HL-60/S4 treated with retinoic acid at 250 ng/mL for 4 days and 3 days (cell line): ENCODE results near the gene NALCN.

Experiments
- in situ Hi-C: fragments of 300-500 bp; cut with MboI; formaldehyde crosslinking; loops from 2 replicates; pipeline ENCODE4 v1.7.0; 2022; ENCODE audit warnings: low sequenced_read_pairs

NALCN gene

DNA sequence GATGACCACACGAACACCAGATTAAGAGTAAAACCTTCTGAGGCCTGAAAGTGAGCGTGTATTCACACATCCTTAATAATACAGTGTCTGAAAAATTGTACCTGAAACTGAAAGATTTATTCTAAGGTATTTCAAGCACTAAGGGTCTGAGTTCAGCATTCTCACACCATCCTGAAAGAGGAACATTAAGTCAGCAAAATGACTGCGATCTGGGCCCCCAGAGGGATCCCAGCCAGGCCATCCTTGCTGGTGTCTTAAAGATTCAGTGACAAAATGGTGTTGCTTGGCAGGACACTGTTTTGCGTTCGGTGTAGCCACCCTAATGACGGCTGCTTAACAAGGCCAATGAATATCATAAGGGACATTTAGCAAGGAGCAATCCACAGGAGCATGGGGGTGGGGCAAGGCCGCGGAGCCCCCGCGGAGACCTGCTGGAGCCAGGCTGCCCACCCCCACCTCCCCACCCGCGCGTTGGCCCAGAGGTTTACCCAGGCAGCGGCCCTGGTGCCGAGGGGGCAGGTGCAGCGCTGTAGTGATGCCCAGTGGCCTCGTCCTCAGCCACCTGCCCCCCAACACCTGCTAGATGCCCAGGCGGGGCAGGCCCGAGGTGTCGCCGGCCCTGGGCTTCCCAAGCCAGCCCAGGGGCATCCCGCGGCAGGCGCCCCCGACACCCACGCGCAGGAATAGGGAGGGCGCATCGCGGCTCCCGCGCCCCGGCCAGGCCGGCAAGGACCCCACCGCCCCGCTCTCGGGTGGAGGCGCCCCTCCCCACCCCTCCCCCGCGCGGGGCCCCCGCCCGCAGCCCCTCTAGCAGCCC, 742 bp downstream of the NALCN start:
- in situ Hi-C loops = no loop called here

DNA sequence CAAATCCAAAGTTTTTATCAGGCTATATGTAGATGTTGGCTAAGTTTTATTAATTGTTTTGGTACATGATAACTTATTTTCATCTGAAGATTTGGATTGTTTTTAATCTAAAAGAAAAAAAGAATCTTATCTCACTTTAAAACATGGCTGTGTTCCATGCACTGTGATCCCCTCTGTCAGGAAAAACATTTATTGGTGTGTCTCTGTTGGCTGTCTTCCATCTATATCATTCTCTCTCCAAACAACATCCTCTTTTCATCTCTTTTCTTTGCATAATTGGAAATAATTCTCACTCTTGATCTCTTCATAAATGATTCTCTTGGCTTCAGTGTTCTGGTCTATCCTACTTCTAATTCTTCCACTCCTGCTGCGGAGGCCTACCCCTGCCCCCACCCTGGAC, 4.2 kb downstream of the NALCN start:
- in situ Hi-C loops = no loop called here

DNA sequence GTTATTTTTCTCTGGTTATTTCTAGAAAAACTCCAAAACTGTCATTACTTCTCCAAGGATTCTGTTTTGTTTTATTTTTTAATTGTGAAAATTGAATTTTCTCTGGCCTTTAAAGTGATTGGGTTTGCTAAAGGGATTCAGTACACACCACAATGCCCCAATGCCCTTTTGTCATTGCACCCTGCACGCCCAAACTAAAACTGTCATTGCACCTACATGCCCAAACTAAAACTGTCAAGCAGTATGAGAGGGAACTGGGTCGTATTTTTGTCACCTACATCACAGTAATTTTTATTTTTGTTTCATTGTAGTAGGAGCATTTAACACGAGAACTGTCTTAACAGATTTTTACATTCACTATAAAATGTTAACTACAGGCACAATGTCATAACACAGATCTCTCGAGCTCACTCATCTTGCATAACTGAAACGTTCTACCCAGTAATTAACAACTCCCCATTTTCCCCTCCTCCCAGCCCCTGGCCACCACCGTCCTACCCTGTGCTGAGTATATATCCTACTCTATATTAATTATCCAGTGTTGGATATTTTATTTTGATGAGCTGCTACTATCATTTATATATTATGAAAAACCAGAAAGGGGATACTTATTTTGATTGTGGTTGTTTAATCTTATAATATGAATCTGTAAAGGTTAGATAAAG, 7.2 kb downstream of the NALCN start:
- in situ Hi-C loops = no loop called here

DNA sequence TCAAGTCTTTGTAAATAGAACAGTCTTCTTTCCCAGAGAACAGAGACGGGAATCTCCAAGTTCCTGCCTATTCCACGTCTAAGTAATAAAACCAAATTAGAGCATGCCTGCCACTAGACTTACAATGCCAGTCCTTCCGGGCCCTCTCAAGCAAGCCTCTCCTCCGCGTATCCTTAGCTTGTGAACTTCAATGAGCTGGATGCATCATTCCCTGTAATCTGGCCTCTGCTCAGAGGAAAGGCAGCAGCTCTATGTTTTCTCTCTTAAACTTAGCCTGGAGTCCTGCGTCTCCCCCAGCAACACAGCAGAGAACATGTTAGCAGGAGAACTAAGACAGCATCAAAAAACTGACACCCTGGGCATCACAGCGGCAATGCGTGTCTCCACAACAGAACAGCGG, 8.2 kb downstream of the NALCN start:
- in situ Hi-C loops = no loop called here

DNA sequence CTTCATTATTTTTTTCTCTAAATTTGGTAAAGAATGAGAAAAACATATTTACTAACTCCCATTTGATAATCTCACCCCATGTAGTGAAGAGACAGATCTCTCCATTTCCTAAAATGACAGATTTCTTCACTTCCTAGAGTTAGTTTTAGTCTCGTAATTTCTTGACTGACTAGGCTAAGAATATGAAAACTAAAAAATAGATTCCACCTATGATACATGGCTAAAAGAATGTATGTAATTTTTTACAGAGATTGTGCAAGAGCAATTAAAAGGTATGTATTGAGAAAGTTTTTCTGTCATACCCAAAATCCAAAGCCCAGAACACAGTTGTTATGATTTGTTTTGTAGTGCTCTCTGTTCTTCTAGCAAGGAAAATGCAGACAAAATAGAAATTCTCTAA, 9.5 kb downstream of the NALCN start:
- in situ Hi-C loops = no loop called here

DNA sequence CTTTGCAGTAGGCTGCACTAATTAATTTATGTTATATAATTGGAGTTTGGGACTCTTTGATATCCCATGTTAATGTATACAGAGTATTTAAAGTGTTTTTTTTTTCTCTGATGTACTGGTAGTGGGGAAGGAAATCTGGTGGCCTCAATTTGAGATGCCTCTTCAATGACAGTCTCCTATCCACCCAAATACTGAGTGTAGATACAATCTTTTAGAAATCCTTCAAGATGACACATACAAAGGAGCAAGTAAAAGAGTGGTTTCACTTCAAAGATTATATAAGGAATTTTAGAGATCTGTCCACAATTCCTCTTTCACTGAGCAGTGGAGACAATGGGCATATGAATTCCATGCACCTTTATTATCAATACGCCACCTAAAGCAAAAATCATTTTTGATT, 15.1 kb downstream of the NALCN start:
- in situ Hi-C loops = no loop called here

DNA sequence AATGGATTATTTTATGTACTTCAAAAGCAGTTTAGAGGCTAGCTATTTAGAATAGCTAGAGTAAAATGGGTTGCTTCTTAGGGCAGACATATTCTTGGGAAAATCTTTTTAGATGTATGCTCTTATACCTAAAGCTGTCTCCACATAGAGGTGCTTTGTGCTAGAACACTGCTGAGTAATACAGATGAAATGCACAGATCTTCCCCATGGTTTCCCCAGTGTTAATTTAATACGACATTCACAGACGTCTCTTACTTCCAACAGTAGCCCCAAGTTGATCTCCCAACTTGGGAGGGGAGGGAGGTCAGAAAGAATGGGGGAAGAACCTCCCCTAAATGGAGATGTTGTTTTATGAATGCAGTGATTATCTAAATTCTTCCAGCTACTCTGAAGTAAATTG, 16.9 kb downstream of the NALCN start:
- in situ Hi-C loops = no loop called here

DNA sequence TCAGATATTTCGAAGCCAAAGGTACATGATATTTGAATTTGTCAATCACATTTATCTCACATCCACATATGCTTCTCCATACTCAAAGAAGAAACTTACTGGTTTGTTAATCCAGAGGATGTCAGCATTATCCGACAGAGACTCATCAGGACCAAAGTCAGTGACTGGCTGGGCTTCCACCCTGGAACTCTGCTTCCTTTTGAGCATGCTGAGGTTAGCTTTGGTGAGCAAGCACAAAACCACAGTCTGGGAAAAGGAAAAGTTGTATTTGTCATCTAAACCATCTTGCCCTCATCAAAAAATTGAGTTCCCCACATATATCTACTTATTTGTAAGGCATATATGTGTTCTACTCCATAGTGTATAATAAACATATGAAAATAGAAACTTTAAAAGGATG, 17.4 kb downstream of the NALCN start:
- in situ Hi-C loops = no loop called here

DNA sequence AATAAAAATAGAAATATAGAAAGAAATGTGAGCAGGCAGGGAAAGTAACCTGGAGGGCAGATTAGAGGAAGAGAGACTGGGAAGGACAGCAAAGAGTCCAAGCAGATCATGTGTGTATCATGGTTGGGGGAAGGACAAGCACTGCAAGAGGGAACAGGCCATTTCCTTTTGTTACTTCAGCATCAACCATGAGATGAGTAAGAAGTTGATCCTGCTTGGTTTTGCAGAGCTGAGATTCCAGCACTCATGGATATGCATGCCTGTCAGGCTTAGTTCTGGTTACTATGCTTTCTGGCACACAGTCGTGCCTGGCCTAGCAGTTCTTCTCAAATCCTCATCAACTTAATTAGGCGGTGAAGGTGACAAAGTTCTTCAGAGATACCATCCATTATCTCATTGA, 18.1 kb downstream of the NALCN start:
- in situ Hi-C loops = no loop called here

DNA sequence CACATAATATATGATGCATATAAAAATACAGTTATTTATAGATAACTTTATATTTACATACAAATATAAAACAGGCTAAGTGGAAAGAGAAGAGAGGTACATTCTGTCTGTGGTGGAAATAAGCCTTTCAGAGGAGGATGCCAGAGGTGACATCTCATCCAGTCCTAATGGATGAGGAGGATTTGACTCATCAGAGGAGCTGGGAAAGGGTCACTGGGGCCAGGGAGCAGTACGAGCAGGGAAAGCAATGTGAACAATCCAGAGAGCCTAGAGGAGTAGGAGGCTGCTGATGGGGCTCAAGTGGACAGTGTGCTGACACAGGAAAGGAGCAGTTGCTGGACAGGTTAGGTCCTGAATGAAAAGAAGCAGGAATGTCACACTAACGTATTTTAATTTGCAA, 18.6 kb downstream of the NALCN start:
- in situ Hi-C loops = no loop called here

DNA sequence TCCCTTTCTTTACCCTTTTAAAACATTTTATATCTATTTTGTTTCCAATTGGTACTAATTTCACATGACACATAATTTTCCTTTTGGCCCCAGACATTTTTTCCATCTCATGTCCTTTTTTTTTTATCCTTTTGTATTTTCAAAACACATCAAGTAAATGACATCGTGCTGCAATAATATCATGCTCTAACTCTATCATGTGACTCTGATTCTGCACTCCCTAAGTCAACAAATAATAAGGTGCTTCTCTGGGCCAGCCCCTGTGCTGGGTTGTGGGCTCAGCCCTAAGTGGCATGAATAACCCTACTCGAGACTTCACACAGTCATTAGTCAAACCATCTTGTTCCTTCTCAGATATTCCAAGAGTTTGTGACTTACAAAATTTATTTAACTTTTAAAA, 21.7 kb downstream of the NALCN start:
- in situ Hi-C loops = no loop called here

DNA sequence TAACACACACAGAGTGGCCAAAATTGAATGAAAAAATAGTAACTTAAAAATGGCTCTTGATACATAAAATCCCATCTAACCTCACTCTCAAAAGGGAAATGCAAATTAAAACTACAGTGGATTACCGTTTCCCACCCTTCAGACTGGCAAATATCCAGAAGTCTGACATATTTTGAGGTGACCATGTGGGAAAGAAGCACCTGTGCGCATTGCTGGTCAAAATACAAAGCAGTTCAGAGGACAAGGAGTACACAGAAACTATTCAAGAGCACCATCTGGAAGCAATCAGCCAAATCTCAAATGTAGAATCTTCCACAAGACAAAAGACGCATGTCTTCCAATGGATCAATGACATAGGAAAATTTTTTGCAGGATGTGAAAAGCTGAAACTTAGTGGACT, 23.2 kb downstream of the NALCN start:
- in situ Hi-C loops = no loop called here

DNA sequence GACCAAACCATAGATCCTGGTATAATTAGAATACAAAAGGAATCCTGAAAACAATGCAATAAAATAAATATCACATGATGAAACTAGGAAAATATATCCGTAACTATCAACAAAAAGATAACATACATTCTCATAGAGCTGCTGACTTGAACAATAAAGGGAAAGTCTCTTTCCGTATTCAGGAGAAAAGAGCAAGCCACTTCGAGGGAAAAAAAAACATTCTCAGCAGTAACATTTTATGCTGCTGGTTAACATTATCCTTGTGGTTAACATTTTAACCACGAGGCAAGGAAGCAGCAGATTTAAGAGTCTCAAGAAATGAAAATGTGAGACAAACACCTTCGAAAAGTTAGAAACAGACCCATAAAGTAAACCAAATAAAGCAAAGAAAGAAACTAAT, 25.8 kb downstream of the NALCN start:
- in situ Hi-C loops = no loop called here

DNA sequence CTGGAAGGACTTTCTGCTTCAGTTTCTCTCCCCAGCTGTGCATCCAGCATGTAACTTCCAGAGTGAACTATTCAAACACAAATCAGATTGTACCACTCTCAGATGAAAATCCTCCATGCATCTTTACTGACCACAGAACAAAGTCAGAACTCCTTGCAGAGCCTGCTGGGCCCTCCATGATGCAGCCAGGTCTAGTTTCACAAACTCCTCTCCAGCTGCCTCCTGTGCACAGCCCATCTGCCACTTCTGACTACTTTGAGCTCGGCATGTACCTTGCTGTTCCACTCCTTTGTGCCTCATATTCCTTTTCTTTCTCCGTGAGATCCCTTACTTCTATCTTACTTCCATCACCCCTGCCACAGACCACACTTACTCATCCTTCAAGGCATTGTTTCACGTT, 31.4 kb downstream of the NALCN start:
- in situ Hi-C loops = no loop called here

DNA sequence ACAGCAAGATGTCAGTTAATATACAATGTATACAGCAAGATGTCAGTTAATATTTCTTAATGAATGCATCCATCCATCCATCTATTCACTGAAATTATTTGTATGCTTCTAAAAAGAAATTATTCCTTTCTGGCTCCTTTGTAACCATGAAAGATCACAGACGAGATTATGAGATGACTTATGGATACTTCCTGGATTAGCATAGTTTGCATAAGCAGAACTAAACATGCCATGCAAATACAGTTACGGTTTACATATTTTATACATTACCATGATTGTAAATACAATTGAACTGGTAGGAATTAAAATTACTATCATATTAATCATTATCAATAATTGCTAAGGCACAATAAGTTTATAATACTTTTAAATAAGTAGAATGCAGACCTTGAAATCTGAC, 32.7 kb downstream of the NALCN start:
- in situ Hi-C loops = no loop called here

DNA sequence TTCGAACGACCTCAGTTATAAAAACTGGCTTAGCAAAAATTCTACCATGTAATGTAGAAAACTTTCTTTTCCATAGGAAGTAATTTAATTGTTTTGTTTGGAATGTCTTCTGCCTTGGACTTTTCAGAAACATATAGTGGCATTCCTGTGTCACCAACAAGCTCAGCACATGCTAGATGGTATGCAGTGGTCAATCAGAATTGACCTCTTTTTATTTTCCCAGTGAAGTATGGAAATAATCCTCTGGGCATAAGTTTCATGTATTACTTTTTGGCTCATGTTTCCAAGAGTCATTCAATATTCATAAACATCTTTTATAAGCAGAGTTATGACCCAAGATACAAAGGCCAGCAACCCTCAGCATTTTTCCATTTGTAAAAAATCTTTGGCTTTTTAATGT, 33.6 kb downstream of the NALCN start:
- in situ Hi-C loops = no loop called here

DNA sequence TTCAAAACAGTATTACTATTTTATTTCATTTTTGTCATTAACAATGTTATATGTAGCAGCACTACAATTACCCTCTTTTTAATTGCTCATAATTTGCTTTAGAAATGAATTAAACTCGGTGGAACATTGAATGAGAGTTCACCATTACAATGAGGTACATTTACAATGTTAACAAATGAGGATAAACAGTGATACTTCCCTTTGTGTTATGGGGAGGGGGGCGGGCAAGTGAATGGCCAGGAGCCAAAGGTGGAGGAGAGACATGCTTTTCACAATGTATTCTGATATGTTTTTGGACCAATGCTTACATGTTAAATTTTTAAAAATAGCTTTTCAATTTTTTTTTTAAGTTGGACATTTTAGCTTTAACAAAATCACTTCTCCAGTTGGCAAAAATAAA, 34.2 kb downstream of the NALCN start:
- in situ Hi-C loops = no loop called here

DNA sequence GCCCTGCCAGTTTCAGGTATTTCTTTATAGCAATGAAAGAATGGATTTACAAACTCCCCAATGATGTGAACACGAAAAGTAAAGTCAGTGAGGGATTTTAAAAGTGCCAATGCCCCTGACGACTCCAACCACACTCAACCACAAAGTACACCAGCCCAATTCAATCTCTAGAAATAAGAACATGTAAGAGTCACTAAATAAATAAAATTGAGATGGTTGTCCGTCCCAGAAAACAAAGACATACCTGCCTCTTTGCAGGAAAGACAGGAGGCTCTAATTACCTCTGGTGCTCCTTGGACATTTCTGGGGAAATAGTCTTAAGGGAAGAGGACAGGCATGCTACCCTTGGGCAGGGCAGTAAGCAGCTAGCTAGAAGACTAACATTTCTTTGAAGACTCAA, 55.8 kb downstream of the NALCN start:
- in situ Hi-C loops = no loop called here

DNA sequence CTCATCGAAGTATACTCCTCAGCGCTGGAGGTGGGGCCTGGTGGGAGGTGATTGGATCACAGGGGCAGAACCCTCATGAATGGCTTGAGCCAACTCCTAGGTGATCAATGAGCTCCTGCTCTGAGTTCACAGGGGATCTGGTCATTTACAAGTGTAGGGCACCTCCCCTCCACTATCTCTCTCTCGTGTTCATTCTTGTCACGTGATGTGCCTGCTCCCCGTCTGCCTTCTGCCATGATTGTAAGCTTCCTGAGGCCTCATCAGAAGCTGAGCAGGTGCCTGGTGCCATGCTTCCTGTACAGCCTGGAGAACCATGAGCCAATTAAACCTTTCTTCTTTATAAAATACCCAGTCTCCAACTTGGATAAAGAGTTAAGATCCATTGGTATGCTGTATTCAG, 61.4 kb downstream of the NALCN start:
- in situ Hi-C loops = no loop called here

DNA sequence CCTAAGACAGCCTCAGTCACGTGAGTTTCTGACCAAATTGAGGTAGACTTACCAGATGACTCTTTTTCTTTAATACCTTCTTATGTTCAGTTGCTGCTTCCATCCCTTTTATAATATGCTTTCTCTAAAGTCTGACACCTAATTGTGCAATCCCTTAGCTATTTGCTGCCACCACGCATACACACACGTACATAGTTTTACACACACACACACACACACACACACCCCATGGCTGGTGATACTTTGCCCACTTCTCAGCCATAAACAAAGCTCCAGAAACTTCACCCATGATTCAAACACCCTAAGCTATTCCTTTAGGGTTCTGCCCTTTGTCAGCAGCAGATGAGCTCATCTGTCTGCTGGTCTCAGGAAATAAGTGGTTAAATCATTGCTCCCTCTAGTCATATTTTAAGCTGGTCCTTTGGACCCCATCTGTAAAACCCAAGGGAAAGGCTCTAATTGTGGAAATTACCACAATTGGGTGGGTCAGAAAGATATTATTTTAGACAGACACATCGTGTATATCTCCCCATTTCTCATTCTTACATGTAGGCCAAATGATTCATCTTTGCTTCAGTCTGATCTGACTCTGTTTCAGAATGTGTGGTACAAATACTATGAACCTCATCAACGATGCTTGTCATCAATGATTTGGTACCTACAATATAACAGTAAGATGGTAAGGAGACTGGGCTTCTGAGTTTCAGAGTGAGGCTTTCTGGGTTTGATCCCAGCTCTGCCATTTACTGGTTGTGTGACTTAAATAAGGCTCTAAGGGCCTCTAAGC, 69.2 kb downstream of the NALCN start:
- in situ Hi-C loops = no loop called here

DNA sequence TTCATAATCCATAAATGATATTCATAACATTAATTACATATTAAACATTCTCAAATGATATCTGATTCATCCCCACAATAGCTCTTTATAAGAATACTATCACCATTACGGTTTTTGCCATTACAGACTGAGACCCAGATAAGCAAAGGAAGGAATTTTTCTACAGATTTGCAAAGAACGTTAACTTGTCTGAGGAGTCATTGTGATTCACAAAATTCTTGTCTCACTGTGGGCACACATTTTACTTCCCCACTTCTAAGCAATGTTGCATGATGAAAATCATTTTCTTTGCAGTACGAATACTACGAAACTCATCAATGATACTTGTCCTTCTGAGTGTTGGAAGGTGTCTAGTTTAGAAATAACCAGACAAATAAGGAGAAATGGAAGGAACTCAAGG, 70.1 kb downstream of the NALCN start:
- in situ Hi-C loops = no loop called here
